GM10248 (cell line): ENCODE measurements around the gene CD1E.

Source experiments
- CTCF ChIA-PET: fragments of 300-600 bp; sonication (Branson Sonifier 250); formaldehyde crosslinking; extraction: SDS; loops from one replicate; lab custom pipeline; 2021; ENCODE audit warnings: antibody characterized with exemption; lab: Yijun Ruan, JAX
- POLR2A ChIA-PET: fragments of 350-650 bp; sonication (Branson Sonifier 250); formaldehyde crosslinking; extraction: SDS; loops from one replicate; lab custom pipeline; 2020; ENCODE audit warnings: antibody characterized with exemption; lab: Yijun Ruan, JAX
- DNase-seq: peaks from one replicate; pipeline ENCODE4 v3.0.0; 2012; ENCODE audit errors: extremely low spot score
- CTCF ChIP-seq: IDR thresholded peaks from 2 replicates; pipeline ENCODE4 v1.5.1; 2012; ENCODE audit warnings: mild to moderate bottlenecking, low read depth; ENCODE audit errors: extremely low read depth, missing control alignments, control extremely low read depth

Gene CD1E

GRCh38 chr1:158328426-158328825 is 25.3 kb upstream of the CD1E start:
- CTCF ChIA-PET = interaction anchor here (2.2 to 5.0 kb wide), 2 partner anchors 81 to 125 kb away, joined by 20 to 53 read pairs; no protein-coding TSS in a partner anchor
- no peak for DNase-seq
- POLR2A ChIA-PET = no interaction called here
- no peak for TF ChIP-seq CTCF

GRCh38 chr1:158329300-158329699 is 24.4 kb upstream of the CD1E start:
- POLR2A ChIA-PET = no interaction called here
- TF ChIP-seq CTCF = no peak
- DNase-seq = no peak

DNA sequence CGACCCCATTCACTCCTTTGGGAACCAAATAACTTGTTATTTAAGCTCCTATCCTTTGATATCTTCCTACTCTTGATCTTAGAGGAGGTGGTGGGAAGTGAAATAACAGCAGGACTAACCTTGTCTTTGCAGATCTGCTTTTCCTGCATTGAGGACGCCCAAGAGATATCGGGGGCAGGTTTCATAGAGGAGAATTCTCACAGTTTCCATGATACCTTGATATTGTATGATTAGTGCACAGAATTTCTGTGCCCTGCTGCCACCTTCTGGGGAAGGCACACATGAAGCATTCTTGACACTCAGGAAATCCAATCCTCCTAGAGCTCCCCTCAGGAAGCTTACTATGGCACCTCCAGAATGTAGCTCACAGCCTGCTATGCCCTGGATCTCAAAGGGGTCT is 24.0 kb upstream of the CD1E start:
- DNase-seq = peak; percentile 51
- ChIA-PET POLR2A (no interaction called here), CTCF (interaction anchor here (0.8 to 5.0 kb wide), 18 partner anchors 9 to 1240 kb away, joined by 3 to 53 read pairs (median 4); no protein-coding TSS in a partner anchor)
- peak; percentile 53 for TF ChIP-seq CTCF

More at GRCh38 chr1:158329300-158329699, 24.4 kb upstream of the CD1E start:
- CTCF ChIA-PET = interaction anchor here (0.8 to 5.0 kb wide), 13 partner anchors 8 to 1239 kb away, joined by 3 to 53 read pairs (median 5); no protein-coding TSS in a partner anchor

DNA sequence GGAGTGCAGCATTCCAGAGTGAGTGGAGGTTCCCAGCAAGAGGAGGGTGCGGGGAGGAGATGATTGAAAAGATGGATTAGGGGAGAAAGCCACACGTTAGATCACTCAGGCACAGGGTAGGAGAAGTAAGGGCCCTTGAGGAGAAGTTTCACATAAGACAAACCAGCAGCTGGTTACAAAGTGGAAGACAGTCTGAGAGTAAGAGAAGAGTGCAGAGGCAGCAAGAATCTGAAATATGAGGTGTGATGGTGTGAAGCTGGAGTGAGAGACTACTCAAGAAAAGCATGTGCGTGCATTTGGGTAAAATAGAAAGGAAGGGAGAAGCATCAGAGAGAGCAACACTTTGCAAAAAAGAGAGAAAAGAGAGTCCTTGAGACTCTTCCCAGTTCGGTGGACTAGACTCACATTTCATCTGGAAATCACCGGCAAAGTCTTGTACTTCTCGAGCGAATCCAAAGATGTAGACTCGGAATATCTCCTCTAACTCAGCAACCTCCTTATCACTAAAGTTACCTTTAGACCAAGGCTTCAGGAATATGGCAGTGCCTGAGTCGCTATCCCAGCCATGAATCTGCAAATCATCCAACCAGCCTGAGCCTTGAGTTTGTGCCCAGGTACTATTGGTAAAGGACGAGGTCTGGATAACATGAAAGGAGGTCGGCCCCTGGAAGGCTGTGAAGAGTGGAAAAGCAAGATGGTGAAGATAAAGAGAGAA is 23.1 kb upstream of the CD1E start:
- CTCF ChIA-PET = interaction anchor here (0.8 to 5.0 kb wide), 15 partner anchors 9 to 210 kb away, joined by 3 to 53 read pairs (median 4); no protein-coding TSS in a partner anchor
- TF ChIP-seq CTCF = no peak
- POLR2A ChIA-PET = no interaction called here
- DNase-seq = no peak

DNA sequence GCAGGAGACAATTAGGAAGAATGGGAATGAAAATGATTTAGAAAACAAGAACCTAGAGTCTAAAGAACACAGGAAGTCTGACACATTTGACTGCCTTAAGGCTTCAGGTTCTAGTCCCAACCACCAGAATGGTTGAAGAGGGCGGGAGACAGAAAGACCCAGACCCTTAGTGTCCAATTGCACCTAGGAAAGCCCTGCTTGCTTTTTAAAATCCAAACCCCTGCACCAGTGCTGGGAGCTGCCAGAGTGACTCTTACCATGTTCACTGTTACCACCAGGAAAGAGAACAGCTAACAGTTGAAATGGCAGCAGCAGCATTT is 22.6 kb upstream of the CD1E start:
- no peak for TF ChIP-seq CTCF
- CTCF ChIA-PET = interaction anchor here (1.4 to 5.0 kb wide), 3 partner anchors 74 to 127 kb away, joined by 5 to 53 read pairs (median 8); no protein-coding TSS in a partner anchor
- DNase-seq = no peak
- POLR2A ChIA-PET = no interaction called here

DNA sequence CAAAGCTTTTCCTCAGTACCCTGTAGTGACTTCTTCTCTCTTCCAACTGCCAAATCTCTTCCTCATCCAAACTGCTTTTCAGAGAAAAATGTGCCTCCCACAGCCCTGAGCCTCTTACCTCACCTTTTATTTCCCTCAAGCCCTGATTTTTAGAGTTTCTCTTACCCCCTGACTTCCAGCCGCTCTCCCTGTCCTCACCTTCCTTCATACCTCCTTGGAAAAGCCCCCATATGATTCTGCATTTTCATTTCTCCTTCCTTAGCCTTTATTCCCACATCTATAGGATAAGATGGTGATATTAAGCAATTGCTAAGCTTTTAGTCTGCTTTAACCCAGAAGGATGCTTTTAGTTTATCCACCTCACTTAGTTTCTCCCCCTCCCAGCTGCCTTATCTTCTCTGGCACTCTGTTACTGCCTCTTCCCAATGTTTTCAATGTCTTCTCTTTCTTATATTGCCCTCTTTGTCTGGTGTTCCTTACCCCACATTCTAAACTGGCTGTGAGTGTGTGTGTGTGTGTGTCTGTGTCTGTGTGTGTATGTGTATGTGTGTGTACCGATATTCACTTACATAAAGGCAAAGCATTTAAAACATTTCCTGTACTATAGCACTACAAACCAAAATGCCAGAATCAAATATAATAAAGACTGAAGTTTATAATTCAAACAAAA is 22.1 kb upstream of the CD1E start, which contains the start of gene CD1B:
Gene CD1B, minus strand, starts transcription at position 51 of the 670 bp plus-strand sequence. CDS start 108 bp downstream, outside the sequence.
- DNase-seq = no peak
- no peak for TF ChIP-seq CTCF
- ChIA-PET POLR2A (no interaction called here), CTCF (interaction anchor here (1.4 to 5.0 kb wide), 3 partner anchors 75 to 128 kb away, joined by 5 to 53 read pairs (median 8); no protein-coding TSS in a partner anchor)
